HCT116 (cell line): ENCODE data around the gene BICD2.

Experiments
- CEBPB ChIP-seq: IDR thresholded peaks from 2 replicates; pipeline ENCODE4 v1.6.1; 2012; ENCODE audit warnings: low read depth
- EZH2 ChIP-seq: fragments of 200-600 bp; sonication (generic); IDR thresholded peaks from 2 replicates; pipeline ENCODE4 v1.6.1; 2017; ENCODE audit warnings: antibody characterized with exemption, mixed run types
- POLR2A ChIP-seq: IDR thresholded peaks from 2 replicates; pipeline ENCODE4 v1.7.0; 2011; ENCODE audit warnings: borderline replicate concordance; ENCODE audit not compliant: insufficient read depth, insufficient read length; ENCODE audit errors: extremely low read depth

DNA sequence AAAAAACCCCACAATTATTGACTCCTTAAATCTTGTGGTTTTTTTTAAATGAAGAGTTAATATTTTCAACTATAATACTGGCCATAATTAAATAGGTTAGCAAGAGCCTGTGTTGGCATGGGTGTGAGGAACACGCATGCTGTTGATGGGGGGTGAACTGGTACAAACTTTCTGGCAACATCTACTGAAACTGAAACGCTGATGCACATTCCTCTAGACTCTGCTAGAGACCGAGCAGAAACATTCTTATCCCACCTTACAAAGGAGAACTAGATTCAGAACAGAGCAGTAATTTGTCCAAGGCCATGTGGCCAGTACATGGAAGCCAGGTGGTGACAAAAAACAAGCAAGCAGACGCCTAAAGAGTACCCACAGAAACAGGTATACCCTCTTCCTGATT is 2.4 kb downstream of the BICD2 start:
- TF ChIP-seq EZH2 (no peak), POLR2A (no peak), CEBPB (no peak)
